ENCODE measurements around the gene SPARC.
"Not testable (repeated sequence)": the region's sequence is repeated elsewhere in the genome, so short reads cannot be mapped to it uniquely, and the experiment has no call there.

SPARC gene

GRCh38 chr5:151682240-151682639 lies 4.5 kb downstream of the SPARC start:
- Histone ChIP-seq H3K23ac (ENCODE audit: low read length) (no peak overlapping the region), H3K27ac (ENCODE audit: low read depth, low read length) (no peak overlapping the region), H3K36me3 (ENCODE audit: control insufficient read depth, insufficient read depth, low read length) (peaks cover 2% of the 10 kb centered on the region), H4K5ac (ENCODE audit: low read length) (no peak overlapping the region), H3K4me2 (ENCODE audit: low read length) (no peak overlapping the region), H2BK5ac (ENCODE audit: low read length) (no peak overlapping the region), H4K8ac (ENCODE audit: low read depth, low read length) (no peak overlapping the region), H3K56ac (ENCODE audit: low read length) (no peak overlapping the region), H2BK15ac (replicated peaks; ENCODE audit: low read depth) (no peak overlapping the region), H3K9ac (ENCODE audit: low read length) (no peak overlapping the region), H2BK120ac (ENCODE audit: low read depth, low read length) (no peak overlapping the region), H2AK5ac (ENCODE audit: low read length) (no peak overlapping the region), H3K18ac (ENCODE audit: low read length) (no peak overlapping the region), H3K4me1 (ENCODE audit: control insufficient read depth, low read depth, low read length) (peaks cover 40% of the 10 kb centered on the region), H3K79me1 (ENCODE audit: low read length) (peaks cover 41% of the 10 kb centered on the region), H3K79me2 (ENCODE audit: control insufficient read depth, insufficient read depth, low read length) (peaks cover 80% of the 10 kb centered on the region), H3K4me3 (ENCODE audit: low read length) (no peak overlapping the region), H3K27me3 (ENCODE audit: insufficient read depth, low read length, poor library complexity) (no peaks in the 10 kb centered on the region), H3K4ac (ENCODE audit: low read depth, low read length) (no peak overlapping the region)
- WGBS (ENCODE audit: extremely low coverage, insufficient coverage, low lambda C conversion rate): no CpG with 5 or more reads among the region's 6 CpGs
- DNase-seq: no peak

- Histone ChIP-seq H4K5ac (ENCODE audit: low read length) (no peak overlapping the region), H3K79me1 (ENCODE audit: low read length) (peaks cover 41% of the 10 kb centered on the region), H3K4me1 (ENCODE audit: control insufficient read depth, low read depth, low read length) (peaks cover 46% of the 10 kb centered on the region), H3K23ac (ENCODE audit: low read length) (no peak overlapping the region), H3K36me3 (ENCODE audit: control insufficient read depth, insufficient read depth, low read length) (peaks cover 2% of the 10 kb centered on the region), H3K56ac (ENCODE audit: low read length) (peak overlapping the region; percentile 61), H3K4ac (ENCODE audit: low read depth, low read length) (no peak overlapping the region), H4K8ac (ENCODE audit: low read depth, low read length) (no peak overlapping the region), H3K27ac (ENCODE audit: low read depth, low read length) (no peak overlapping the region), H2BK120ac (ENCODE audit: low read depth, low read length) (no peak overlapping the region), H2AK5ac (ENCODE audit: low read length) (peak overlapping the region; percentile 8), H3K79me2 (ENCODE audit: control insufficient read depth, insufficient read depth, low read length) (peaks cover 72% of the 10 kb centered on the region), H2BK15ac (replicated peaks; ENCODE audit: low read depth) (no peak overlapping the region), H2BK5ac (ENCODE audit: low read length) (peak overlapping the region; percentile 3), H3K27me3 (ENCODE audit: insufficient read depth, low read length, poor library complexity) (no peaks in the 10 kb centered on the region), H3K9ac (ENCODE audit: low read length) (peak overlapping the region; percentile 44), H3K18ac (ENCODE audit: low read length) (peak overlapping the region; percentile 3), H3K4me2 (ENCODE audit: low read length) (no peak overlapping the region), H3K4me3 (ENCODE audit: low read length) (no peak overlapping the region)
- WGBS (ENCODE audit: extremely low coverage, insufficient coverage, low lambda C conversion rate): no CpG with 5 or more reads among the region's 5 CpGs
- peak; percentile 69 for DNase-seq
Measured at GRCh38 chr5:151680944-151681427, 5.7 kb downstream of the SPARC start.

- not testable (repeated sequence) for H3K4me2 ChIP-seq (ENCODE audit: low read length); H3K23ac ChIP-seq (ENCODE audit: low read length); H3K36me3 ChIP-seq (ENCODE audit: control insufficient read depth, insufficient read depth, low read length); DNase-seq; H3K27me3 ChIP-seq (ENCODE audit: insufficient read depth, low read length, poor library complexity); H2AK5ac ChIP-seq (ENCODE audit: low read length); H3K4ac ChIP-seq (ENCODE audit: low read depth, low read length); H2BK15ac ChIP-seq (replicated peaks; ENCODE audit: low read depth); H3K18ac ChIP-seq (ENCODE audit: low read length); H3K4me3 ChIP-seq (ENCODE audit: low read length); H2BK120ac ChIP-seq (ENCODE audit: low read depth, low read length); H4K5ac ChIP-seq (ENCODE audit: low read length); H2BK5ac ChIP-seq (ENCODE audit: low read length); H3K56ac ChIP-seq (ENCODE audit: low read length); H3K27ac ChIP-seq (ENCODE audit: low read depth, low read length); H3K9ac ChIP-seq (ENCODE audit: low read length); H4K8ac ChIP-seq (ENCODE audit: low read depth, low read length)
- no CpG with 5 or more reads among the region's 7 CpGs for WGBS (ENCODE audit: extremely low coverage, insufficient coverage, low lambda C conversion rate)
- H3K4me1 ChIP-seq (ENCODE audit: control insufficient read depth, low read depth, low read length): peaks cover 54% of the 10 kb centered on the region
- peaks cover 65% of the 10 kb centered on the region for H3K79me2 ChIP-seq (ENCODE audit: control insufficient read depth, insufficient read depth, low read length)
- H3K79me1 ChIP-seq (ENCODE audit: low read length): peaks cover 42% of the 10 kb centered on the region
Measured at GRCh38 chr5:151680156-151680505, 6.6 kb downstream of the SPARC start.

GRCh38 chr5:151679421-151680155 lies 7.1 kb downstream of the SPARC start:
- Histone ChIP-seq H3K23ac (ENCODE audit: low read length) (no peak overlapping the region), H3K56ac (ENCODE audit: low read length) (peak overlapping the region; percentile 51), H3K9ac (ENCODE audit: low read length) (no peak overlapping the region), H3K4me1 (ENCODE audit: control insufficient read depth, low read depth, low read length) (peaks cover 57% of the 10 kb centered on the region), H3K79me1 (ENCODE audit: low read length) (peaks cover 45% of the 10 kb centered on the region), H3K36me3 (ENCODE audit: control insufficient read depth, insufficient read depth, low read length) (peaks cover 4% of the 10 kb centered on the region), H4K5ac (ENCODE audit: low read length) (no peak overlapping the region), H3K4me3 (ENCODE audit: low read length) (no peak overlapping the region), H3K18ac (ENCODE audit: low read length) (peak overlapping the region; percentile 18), H2BK5ac (ENCODE audit: low read length) (peak overlapping the region; percentile 22), H3K4me2 (ENCODE audit: low read length) (no peak overlapping the region), H4K8ac (ENCODE audit: low read depth, low read length) (no peak overlapping the region), H2BK120ac (ENCODE audit: low read depth, low read length) (no peak overlapping the region), H3K79me2 (ENCODE audit: control insufficient read depth, insufficient read depth, low read length) (peaks cover 62% of the 10 kb centered on the region), H3K27ac (ENCODE audit: low read depth, low read length) (peak overlapping the region; percentile 6), H3K27me3 (ENCODE audit: insufficient read depth, low read length, poor library complexity) (no peaks in the 10 kb centered on the region), H2AK5ac (ENCODE audit: low read length) (no peak overlapping the region), H2BK15ac (replicated peaks; ENCODE audit: low read depth) (no peak overlapping the region), H3K4ac (ENCODE audit: low read depth, low read length) (no peak overlapping the region)
- no peak for DNase-seq
- no CpG with 5 or more reads among the region's 8 CpGs for WGBS (ENCODE audit: extremely low coverage, insufficient coverage, low lambda C conversion rate)

- Histone ChIP-seq H3K27ac (ENCODE audit: low read depth, low read length) (peak overlapping the region; percentile 48), H4K5ac (ENCODE audit: low read length) (no peak overlapping the region), H3K18ac (ENCODE audit: low read length) (peak overlapping the region; percentile 28), H4K8ac (ENCODE audit: low read depth, low read length) (no peak overlapping the region), H2BK5ac (ENCODE audit: low read length) (peak overlapping the region; percentile 41), H3K4me3 (ENCODE audit: low read length) (no peak overlapping the region), H3K23ac (ENCODE audit: low read length) (no peak overlapping the region), H3K4ac (ENCODE audit: low read depth, low read length) (peak overlapping the region; percentile 72), H3K27me3 (ENCODE audit: insufficient read depth, low read length, poor library complexity) (no peaks in the 10 kb centered on the region), H2BK120ac (ENCODE audit: low read depth, low read length) (no peak overlapping the region), H3K4me2 (ENCODE audit: low read length) (no peak overlapping the region), H3K4me1 (ENCODE audit: control insufficient read depth, low read depth, low read length) (peaks cover 55% of the 10 kb centered on the region), H3K36me3 (ENCODE audit: control insufficient read depth, insufficient read depth, low read length) (peaks cover 9% of the 10 kb centered on the region), H3K9ac (ENCODE audit: low read length) (peak overlapping the region; percentile 46), H3K79me2 (ENCODE audit: control insufficient read depth, insufficient read depth, low read length) (peaks cover 54% of the 10 kb centered on the region), H3K56ac (ENCODE audit: low read length) (peak overlapping the region; percentile 85), H2BK15ac (replicated peaks; ENCODE audit: low read depth) (no peak overlapping the region), H2AK5ac (ENCODE audit: low read length) (peak overlapping the region; percentile 95), H3K79me1 (ENCODE audit: low read length) (peaks cover 44% of the 10 kb centered on the region)
- no CpG with 5 or more reads among the region's 5 CpGs for WGBS (ENCODE audit: extremely low coverage, insufficient coverage, low lambda C conversion rate)
- no peak for DNase-seq
Measured at GRCh38 chr5:151678713-151679112, 8.0 kb downstream of the SPARC start.
